HG03066 (cell line): ENCODE data around the gene RTN4R.
"Not testable (repeated sequence)": the region's sequence is repeated elsewhere in the genome, so short reads cannot be mapped to it uniquely, and the experiment has no call there.

Experiments used
- ATAC-seq: cut with Tn5 transposase; IDR thresholded peaks from one replicate; pipeline ENCODE4 v1.9.1; 2021; ENCODE audit warnings: low read depth; ENCODE audit not compliant: unreplicated experiment

Gene RTN4R

DNA sequence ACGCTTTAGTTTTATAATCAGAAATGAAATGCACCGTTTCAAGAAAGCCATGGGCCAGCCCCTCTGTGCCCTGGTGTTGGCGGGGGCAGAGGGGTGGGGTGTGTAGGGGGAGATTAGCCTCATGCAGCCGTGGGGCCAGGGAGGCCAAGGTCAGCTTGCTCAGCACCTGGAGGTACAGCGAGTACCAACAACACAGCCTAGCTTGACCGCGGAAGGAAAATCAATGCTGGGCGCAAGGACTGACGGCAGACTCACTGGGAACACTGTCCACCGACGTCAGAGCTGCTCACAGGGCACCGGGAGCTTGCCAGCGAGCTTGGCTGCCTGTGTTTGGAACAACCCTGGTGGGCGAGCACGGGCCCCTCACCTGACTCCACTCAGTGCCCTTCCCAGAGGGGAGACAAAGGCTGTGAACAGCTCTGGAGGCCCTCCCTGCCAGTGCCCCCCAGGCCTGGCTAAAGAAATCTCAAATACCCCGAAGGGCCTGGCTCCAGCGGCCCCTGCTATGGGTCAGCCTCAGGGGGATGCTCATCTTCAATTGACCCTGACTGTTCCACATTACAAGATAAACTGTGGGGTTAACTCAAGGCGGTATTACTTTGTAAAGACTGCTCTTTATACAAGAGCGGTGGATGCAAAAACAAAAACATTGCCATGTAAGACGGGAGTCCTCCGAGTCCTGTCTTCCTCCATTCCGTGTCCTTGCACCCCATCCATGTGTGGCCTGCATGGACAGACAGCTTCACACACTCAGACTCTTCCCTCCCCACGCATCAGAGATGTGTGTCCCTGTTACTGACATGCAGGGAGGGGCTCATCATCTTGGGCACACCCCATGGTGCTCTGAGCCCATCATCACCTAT is 21.3 kb upstream of the RTN4R start:
- not testable (repeated sequence) for ATAC-seq

DNA sequence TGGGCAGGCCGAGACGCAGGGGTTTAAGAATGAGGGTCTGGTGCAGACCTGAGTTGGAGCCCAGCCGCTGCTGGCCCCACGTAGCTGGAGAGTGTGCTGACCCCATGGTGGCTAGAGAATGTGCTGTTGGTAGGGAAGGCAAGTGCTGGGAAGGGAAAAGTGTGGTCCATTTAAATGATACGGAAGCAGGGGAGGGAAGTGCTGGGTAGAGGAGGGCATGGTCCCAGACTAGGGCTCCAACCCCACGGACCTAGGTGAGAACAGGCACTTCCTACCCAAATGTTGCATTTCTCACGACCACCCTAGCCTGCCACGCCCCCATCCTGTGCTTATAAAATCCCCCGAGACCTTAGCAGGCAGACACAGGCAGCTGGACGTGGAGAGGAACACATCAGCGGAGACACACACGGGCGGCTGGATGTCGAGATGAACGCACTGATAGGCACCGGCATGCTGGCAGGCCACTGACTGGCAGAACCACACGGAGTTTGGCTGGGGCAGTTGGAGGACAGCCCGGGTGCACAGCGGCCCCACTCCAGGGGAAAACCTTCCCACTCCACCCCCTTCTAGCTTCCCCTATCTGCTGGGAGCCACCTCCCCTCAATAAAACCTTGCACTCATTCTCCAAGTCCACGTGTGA is 18.8 kb upstream of the RTN4R start:
- not testable (repeated sequence) for ATAC-seq

DNA sequence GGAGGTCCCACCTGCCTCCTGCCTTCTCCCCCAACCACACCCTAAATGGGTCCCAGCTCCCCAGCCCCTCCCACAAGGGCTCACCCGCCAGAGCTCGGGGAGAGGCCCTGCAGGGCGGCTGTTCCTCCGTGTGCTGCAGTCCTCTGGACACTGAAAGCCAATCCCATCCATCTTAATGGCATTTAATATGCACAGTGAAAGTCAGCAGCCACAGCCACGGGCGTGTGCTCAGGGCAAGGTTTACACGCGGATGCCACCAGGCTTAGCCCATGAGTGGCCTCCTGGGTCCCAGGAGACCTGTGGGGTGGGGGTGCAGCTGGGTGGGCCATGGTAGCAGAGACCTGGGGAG is 18.2 kb upstream of the RTN4R start:
- not testable (repeated sequence) for ATAC-seq

DNA sequence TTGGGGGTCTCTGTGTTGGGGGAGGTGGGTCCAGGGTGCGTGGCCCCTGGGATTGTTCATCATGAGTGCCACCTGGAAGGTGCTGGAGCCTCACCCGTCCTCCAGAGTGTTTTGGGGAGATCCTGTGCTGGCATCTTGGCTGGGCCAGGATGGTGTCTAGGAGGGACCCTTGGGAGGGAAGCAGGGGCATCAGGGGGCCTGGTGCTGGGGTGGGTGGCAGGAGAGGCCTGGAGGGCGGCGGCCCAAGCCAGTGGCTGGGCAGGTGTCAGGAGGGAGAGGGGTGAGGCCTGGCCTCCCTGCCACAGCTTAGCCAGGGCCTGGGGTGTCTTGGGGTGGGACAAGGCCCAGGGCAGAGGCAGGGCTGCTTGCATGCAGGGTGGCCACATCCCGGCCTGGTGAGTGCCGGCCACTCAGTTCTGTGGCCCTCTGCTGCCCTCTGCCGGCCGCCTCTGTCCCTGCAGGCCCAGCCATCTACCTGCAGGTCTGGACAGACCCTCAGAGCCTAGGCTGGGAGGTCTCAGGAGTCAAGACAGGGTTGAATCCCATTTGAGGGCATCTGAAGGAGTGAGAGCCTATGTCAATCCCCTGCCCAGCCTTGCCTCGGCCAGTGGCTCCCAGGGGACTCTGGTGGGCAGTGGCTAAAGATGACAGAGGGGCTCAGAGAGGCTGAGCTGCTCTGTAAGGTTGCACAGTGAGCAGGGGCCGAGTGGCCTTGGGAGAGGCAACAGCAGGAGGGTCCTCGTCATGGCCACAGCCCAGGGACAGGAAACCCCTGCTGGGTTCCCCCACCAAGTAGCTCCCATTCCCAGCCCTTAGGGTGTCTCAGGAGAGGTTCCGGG is 17.6 kb upstream of the RTN4R start:
- ATAC-seq: not testable (repeated sequence)

DNA sequence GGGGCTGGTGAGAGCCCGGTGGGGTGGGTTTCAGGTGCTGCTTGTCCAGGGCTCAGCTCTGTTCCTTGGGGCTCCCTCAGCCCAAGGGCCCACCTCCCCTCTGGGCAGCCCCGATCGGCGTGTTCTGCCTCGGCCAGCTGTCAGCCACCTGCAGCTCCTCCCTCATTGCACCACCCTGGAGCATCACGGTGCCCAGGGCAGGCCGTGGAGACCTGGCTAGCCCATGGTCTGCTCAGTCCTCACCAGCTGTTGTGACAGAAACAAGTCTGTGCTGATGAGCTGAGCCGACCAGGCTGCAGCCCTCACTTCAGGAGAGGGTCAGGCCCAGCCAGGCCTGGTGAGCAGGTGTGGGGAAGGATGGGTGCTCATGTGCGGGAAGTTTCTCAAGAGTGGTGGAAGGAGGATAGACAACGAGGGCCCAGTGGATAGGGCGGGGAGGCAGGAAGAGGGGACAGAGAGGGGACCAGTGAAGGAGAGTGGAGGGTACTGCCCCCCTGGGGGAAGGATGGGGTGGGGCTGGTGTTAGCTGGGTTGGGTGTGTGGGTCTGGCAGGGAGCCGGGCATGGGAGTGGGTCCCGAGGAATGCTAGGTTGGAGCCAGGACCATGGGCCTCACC is 16.5 kb upstream of the RTN4R start:
- ATAC-seq: no peak

DNA sequence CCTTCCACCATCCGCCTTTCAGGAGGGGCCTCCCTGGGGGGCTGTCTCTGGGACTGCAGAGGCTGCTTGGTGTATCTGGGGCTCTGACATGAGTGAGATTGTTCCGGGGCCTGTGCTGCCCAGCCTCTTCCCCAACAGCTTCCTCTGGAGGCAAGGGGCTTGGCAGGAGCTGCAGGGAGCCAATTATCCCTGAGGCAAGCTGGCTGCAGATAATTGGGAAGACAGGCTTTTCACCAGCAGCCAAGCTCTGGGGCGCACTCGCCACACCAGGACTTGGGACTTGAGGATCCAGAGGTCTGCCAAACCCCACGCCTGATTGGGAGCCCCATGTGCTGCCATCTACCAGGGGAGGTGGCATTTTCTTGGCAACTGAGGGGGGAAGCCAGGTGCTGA is 15.6 kb upstream of the RTN4R start:
- no peak for ATAC-seq

DNA sequence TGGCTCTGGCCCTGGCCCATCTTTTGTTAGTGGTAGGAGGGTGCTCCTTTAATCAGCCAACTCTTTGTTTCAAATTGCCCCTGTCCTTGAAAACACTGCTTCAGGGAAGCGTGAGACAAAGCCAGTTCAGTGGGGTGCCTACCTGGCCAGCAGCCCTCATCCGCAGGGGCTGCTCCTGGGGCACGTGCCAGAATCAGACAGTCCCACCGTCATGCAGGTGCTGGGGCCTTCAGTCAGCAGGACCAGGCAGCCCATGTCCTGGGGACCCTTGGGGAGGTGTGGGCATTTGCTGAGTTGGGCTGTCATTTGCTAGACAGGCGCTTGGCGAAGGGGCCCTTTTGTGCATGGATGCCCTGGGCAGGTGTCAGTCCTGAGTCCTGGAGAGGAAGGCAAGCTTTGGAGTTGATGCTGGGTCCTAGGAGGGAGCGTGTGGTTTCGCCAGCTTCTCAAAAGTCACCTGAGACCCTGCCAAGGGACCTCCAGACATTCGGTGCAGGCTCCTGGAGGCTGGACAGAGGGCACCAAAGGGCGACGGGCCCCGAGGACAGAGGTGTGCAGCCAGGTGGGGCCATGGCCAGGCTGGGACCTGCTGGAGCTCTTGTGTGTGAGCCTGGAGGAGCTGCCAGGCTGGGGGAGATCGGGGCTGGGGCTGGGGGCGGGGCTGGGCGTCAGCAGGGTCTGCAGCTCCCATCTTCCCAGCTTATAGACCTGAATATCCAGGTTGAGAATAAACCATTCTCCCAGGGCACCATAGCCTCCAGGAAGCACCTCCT is 15.0 kb upstream of the RTN4R start:
- no peak for ATAC-seq

DNA sequence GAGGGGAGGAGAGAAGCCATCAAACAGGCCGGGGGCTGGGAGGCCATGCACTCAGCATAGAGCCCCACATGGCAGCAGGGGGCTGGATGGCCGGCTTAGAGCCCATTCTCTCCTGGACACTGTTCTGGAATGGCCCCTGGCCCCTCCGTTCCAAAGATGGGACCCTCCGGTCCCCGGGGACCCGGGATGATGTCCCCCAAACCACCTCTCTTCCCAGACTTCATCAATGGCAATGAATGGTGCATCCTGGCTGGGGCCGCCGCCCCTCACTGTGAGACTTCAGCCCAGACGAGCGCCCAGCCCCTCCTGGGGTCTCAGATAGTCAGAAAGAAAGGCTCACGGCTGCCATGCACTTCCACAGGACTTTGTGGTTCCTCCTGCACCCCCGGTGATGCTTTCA is 13.8 kb upstream of the RTN4R start:
- ATAC-seq: no peak

DNA sequence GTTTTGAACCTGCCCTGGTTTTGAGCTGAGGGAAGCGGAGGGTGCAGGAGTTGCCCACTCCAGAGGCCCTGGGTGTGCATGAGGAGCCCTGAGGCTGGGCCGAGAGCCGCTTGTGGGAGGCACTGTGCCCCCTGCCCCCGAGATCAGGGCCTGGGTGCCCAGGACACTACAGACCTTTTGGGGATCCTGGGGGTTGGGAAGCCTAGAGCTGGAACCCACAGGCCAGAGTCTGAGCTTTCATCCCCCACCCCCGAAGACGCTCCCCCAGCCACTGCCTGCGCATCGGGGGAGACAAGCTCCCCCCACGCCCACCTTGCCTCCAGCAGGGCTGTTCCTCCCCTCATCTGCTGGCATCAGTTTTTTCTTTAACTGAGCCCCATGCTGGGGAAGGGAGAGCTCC is 13.4 kb upstream of the RTN4R start:
- not testable (repeated sequence) for ATAC-seq

DNA sequence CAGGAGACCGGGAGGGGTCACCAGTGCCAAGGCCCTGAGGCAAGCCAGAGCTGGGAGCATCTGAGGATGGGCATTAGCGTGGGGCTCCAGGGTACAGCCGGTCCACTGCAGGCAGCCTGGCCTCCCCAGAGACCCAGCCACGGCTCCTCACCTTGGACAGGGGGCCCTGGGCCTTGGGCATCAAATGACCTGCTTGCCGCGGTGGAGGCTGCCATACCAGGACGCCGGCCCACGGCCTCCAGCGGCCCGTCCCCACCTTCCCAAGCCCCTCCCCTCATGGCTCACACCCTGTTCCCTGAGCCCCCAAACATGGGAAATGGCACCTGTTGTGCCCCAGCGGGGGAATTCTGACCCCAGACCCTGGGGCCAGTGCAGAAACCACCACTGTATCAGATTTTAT is 12.7 kb upstream of the RTN4R start:
- ATAC-seq: no peak

DNA sequence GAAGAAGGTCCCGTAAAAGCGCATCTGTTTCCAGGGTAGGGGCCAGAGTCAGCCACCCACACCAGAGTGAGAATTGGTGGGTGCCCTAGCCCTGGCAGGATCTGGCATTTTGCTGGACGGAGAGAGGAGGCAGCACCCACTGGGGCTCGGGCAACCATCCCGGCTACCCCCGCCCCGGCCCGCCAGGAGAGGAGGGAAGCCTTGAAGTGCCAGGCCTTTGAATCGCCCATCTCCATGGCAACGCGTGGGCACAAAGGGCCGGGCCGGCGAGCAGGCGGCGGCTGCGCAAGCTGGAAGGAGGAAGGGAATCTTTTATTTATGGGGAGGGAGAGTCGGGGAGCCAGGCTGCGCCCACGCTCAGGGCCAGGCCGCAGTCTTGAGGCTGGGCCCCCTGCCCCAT is 12.0 kb upstream of the RTN4R start:
- ATAC-seq: not testable (repeated sequence)

DNA sequence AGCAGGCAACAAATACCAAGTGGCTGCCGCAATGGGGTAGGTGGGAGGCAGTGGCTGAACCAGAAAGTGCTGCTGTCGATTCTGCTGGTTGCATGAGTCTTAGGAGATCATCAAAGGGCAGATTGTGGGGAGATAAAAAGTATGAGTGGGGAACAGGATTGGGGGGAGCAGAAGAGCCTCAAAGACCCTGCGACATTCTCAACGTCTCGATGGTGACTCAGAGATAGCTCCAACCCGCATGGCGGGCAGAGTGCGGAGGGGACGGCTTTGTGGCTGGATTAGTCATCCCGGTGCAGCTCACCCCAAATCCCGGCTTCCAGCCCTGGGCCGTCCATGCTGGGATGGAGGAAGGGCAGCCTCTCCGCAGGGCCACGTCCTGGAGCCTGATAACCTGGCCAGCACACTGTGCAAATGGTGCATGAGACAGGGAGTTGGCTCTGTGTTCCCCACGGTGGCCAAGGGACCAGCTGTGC is 11.6 kb upstream of the RTN4R start:
- no peak for ATAC-seq

DNA sequence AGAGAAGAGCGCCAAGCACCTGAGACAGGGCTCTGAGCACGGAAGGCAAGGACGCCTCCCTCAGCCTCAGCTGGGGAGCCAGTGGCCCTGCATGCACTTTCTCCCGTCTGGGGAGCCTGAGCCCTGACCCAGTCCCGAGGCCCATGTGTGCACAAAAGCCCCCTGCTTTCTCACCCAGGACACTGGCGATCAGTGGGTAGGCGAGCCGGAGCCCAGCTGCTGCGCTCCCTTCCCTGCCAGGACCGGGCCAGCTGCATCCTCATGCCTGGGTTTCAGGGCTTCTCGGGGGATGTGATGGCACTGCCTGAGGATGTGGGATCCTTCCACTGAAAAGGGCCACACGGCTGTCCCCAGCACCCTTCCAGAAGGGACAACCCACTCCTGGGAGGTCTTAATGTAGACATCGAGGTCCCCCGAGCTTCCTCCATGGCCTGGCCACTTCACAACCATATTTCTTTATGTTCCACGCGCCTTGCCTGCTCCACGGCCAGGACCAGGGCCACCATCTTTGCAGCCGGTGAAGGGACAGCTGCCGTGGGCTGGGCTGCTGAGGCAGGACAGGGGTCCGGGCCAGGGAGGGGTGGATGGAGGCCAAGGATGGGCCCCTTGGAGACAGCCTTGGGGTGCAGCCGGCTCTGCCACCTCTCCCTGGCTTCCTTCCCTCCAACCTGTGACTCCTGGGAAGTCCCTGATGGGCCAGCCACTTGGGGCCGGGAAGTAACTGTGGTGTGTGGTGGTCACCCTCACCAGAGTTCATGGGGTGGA is 10.8 kb upstream of the RTN4R start:
- ATAC-seq: not testable (repeated sequence)

DNA sequence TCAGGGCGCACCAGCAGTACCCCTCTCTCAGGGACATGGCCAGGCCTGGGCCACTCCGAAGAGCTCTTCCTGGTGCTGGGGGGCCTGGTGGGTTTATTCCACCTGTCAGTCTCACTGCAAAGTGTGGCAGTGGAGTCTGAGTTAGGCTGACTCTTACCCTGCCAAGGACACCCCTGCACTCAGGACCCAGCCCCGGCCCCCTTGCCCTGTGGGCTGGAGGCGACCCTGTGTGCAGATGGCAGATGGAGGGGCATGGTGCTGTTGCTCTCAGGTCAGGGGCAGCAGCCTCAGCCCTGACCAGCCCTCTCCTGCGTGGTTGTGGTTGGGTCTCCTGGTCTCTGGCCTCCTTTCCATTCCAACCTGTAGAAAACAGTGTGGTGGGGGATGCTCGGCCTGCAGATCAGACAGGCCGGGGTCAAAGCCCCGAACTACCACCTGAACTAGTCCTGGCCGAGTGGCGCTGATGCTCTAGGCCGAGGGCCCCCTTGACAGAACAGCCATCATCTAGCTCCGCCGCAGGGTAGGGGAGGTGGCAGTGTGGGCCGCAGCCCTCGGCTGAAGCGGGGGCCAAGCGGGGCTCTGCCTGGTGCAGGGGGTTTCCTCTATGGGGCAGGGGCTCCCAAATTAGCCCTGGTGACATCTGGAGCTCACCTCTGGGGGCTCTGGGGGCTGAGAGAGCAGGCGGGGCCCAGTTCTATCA is 10.0 kb upstream of the RTN4R start:
- not testable (repeated sequence) for ATAC-seq

DNA sequence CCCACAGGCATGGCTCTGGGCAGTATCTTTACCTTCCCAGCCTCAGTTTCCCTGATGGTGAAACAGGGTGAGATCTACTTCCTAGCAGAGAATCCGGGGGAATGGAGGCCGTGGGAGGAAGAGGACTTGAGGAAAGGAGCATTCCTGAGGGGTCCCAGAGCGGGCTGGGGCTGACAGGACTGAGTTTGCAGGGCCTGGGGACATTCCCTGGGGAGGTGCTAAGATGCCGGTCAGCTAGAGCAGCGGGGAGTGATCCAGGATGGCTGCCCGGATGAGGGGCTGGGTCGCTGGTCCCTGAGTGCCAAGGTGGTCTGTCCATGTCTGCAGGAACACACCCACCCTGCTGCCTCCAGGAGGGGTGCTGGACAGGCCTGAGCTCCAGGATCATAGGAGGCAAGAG is 8.3 kb upstream of the RTN4R start:
- no peak for ATAC-seq

DNA sequence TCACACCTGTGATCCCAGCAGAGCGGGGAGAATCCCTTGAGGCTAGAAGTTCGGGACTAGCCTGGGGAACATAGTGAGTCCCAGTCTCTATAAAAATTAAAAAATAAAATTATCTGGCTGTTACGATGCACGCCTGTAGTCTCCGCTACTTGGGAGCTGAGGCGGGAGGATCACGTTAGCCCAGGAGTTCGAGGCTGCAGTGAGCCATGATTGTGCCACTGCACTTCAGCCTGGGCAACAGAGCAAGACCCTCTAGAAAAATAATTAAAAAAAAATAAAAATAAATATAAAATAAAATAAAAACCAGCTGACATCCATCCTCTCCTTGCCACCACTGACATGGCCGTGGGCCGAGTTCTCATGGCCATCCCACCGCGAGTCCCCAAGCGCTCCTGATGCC is 7.7 kb upstream of the RTN4R start:
- no peak for ATAC-seq

DNA sequence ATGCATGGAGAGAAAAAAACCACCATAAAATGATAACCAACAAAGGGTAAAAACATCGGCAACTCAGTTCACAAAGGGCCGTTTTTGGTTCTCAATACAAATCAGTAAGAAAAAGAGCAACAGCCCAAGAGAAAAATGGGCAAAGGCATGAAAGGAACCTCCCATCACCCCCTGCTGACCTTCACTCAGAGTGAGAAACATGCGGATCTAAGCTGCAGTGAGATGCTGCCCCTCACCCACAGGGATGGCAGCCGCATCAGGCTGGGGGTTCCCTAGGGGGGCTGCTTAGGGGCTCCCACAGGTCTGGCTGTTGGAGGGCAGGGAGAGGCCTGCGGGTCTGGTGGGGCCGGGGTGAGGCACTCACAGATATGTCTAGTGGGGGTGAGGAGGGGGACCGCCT is 7.2 kb upstream of the RTN4R start:
- ATAC-seq: not testable (repeated sequence)

DNA sequence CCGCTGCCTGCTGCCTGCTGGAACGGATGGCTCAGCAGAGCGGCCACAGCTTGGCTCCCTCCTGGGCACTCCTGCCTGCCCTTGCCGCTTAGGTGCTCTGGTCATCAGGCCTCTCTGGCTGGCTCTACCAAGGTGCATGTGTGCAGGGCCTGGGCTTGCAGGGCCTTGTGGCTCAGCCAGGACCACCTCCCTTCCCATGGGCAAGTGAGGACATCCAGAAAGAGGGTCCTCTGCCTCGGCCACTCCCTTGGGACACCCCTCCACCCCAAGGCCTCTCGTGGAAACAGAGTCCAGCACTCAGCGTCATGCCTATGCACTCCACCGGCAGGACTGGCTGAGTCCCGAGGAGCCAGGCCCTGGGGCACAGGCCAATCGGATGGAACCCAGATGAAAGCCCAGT is 6.3 kb upstream of the RTN4R start:
- ATAC-seq: not testable (repeated sequence)

DNA sequence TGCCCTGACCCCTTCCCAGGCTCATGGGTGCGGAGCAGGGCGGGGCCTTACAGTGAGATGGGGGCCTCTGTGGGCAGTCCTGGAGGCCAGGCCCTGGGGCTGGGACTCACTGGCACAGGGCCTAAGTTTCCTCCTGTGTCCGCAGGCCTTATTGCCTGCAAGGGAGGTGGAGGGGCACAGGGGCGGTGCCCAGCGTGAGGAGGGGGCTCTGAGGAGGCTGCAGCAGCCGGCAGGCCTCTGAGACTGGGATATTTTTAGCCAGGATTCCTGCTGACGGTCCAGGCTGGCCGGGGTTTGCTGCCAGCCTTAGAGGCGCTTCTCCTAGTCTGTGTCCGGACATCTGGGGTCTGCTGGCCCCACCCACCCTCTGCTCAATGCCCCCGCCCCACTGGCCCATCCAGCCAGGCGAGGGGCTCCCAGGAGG is 5.7 kb upstream of the RTN4R start:
- ATAC-seq: no peak
